Heart right ventricle (tissue), 16 donors: ENCODE results near the gene GPR146. TPM values are rescaled to one million over a fixed set of nuclear protein-coding genes. Genes with fewer than 3 reads are reported as not detected.

ENCODE experiments used
- ATAC-seq, 8 donors: fragments of 200-7000 bp; cut with Tn5 transposase; one replicate each; pipeline ENCODE4 v1.9.1; 2020; ENCODE audit warnings: mild to moderate bottlenecking in 8 of 8, moderate library complexity in 8 of 8, moderate number of reproducible peaks in 1 of 8
- DNase-seq, 2 donors: peaks; one replicate each; pipeline ENCODE4 v3.0.0-alpha.2; 2020
- H3K27ac ChIP-seq, 10 donors: fragments of 200-600 bp; sonication (generic) in 2 of 10; one replicate each; pipeline versions ENCODE4 v1.5.0 to v1.8.0; 2020 to 2022; ENCODE audit warnings: mild to moderate bottlenecking in 3 of 10
- H3K27me3 ChIP-seq, 7 donors: fragments of 200-600 bp; one replicate each; pipeline ENCODE4 v1.8.0; 2021 to 2022; ENCODE audit warnings: mild to moderate bottlenecking in 2 of 7
- H3K36me3 ChIP-seq, 9 donors: fragments of 200-600 bp; sonication (generic) in 1 of 9; one replicate each; pipeline versions ENCODE4 v1.5.0 to v1.8.0; 2020 to 2022; ENCODE audit warnings: mild to moderate bottlenecking in 2 of 9
- H3K4me1 ChIP-seq, 9 donors: fragments of 200-600 bp; sonication (generic) in 1 of 9; one replicate each; pipeline versions ENCODE4 v1.5.0 to v1.8.0; 2020 to 2022; ENCODE audit warnings: mild to moderate bottlenecking in 4 of 9
- H3K4me3 ChIP-seq, 10 donors: fragments of 200-600 bp; sonication (generic) in 2 of 10; one replicate each; pipeline versions ENCODE4 v1.5.0 to v1.8.0; 2020 to 2022; ENCODE audit warnings: mild to moderate bottlenecking in 7 of 10, moderate library complexity in 2 of 10
- H3K9me3 ChIP-seq, 11 donors: fragments of 200-600 bp in 10 of 11; sonication (generic) in 2 of 11; one replicate each; pipeline versions ENCODE4 v1.5.0 to v1.8.0; 2013 to 2022; ENCODE audit warnings: mild to moderate bottlenecking in 2 of 11, control low read depth in 1 of 11, moderate library complexity in 1 of 11
- CTCF ChIP-seq, 9 donors: fragments of 200-600 bp; sonication (generic) in 2 of 9; IDR thresholded peaks; one replicate each; pipeline versions ENCODE4 v1.5.0 to v1.8.0; 2021 to 2022; ENCODE audit warnings: antibody characterized with exemption in 9 of 9, mild to moderate bottlenecking in 5 of 9, moderate library complexity in 1 of 9
- WGBS, 2 donors: extraction: QIAGEN DNeasy Blood & Tissue Kit; methylation state at CpG; one replicate each; pipeline ENCODE4 v1.1.7; 2013; ENCODE audit warnings: inconsistent platforms in 1 of 2; 5-methylcytosine and 5-hydroxymethylcytosine counted together
- intact Hi-C, 10 donors: fragments of 100-400 bp; cut with DNase I; formaldehyde crosslinking; loops; one replicate each; pipeline versions ENCODE4 v1.11.1 to v1.14.2; 2022
- polyA plus RNA-seq, 2 donors: library from polyadenylated mRNA; stranded (reverse); fragments of 200-250 nt; gene quantifications; one replicate each; pipeline ENCODE4 v1.2.3, GENCODE V29; 2013
- total RNA-seq, 10 donors: library from RNA; stranded (reverse); fragmentation: NEBNext Ultra II Directional in 3 of 10; extraction: Animal tissue kit (Norgen Biotek cat#: 25700) in 3 of 10; gene quantifications; one replicate each; pipeline versions ENCODE4 v1.2.1 to v1.2.4, GENCODE V29; 2021 to 2023
- donor health status: Arrhythmogenic right ventricular cardiomyopathy.
- donor health status: ischemic (EF 13 %, LVEDD 7.1; RV severe dilation, severe dysfunction).
- donor health status: healthy with polysubstance abuse.
- donor health status: DM: no; HTN: yes; CAD: no.
- donor health status: DM: no; HTN: no; CAD: no.
- donor health status: ischemic (EF 25% LVEDD 6.9; RV normal size, moderate dysfunction).
- donor health status: ischemic (EF 25% LVEDD 5.7; RV mildly dilated, moderate dysfunction).
- donor health status: healthy.
- donor health status: DM: yes; HTN: yes; CAD: no.
- donor health status: Ischemic cardiomyopathy.
- donor health status: ischemic (EF 35%, LVEDD 5.7; RV mildly dilated, moderate dysfunction).
- donor health status: nonischemic (EF 11% LVEDD 7.7; RV severe dilation, severe dysfunction).
- donor health status: DM: yes; HTN: yes; CAD: no.
- donor health status: PGD.
- donor health status: ischemic (EF 29% LVEDD 5.4; RV normal size, mild dysfunction).
- donor health status: nonischemic (EF 23%, LVEDD 6.1; RV moderate dilation, normal function).

GPR146 gene
- total and polyA plus RNA-seq, 12 donors, result 13.3 to 34.5 (median 22.7) TPM

- no peak overlapping the region for H3K27ac ChIP-seq
- H3K4me3 ChIP-seq, result no peak overlapping the region
- intact Hi-C loops, result loop anchor here in 1 of 10 donors (5.0 kb wide), 1 partner anchor 52 kb away; no protein-coding TSS in a partner anchor
- 85 to 86% methylated on average over 13 of the region's 13 CpGs for WGBS, 2 donors
- H3K4me1 ChIP-seq, result peaks cover 0 to under 1% (median 0%) of the 10 kb centered on the region in 9 donors
- no peak for DNase-seq
- H3K27me3 ChIP-seq, result no peaks in the 10 kb centered on the region
- ATAC-seq, result no peak
- TF ChIP-seq CTCF (IDR thresholded peaks at IDR 0.05), result no peak
- peaks cover 0 to 37% (median 9%) of the 10 kb centered on the region in 9 donors for H3K36me3 ChIP-seq
- H3K9me3 ChIP-seq, result no peaks in the 10 kb centered on the region
These were observed 34.1 kb upstream of the GPR146 start for GRCh38 chr7:1010226-1010625.

GRCh38 chr7:1011297-1012003 is 32.9 kb upstream of the GPR146 start:
- H3K27me3 ChIP-seq, result no peaks in the 10 kb centered on the region
- 82 to 84% methylated on average over 13 of the region's 13 CpGs for WGBS, 2 donors
- TF ChIP-seq CTCF (IDR thresholded peaks at IDR 0.05), result no peak
- H3K9me3 ChIP-seq, result no peaks in the 10 kb centered on the region
- H3K4me1 ChIP-seq, result peaks cover 0 to 6% (median 0%) of the 10 kb centered on the region in 9 donors
- DNase-seq (no peak), ATAC-seq (no peak)
- peaks cover 0 to 31% (median 9%) of the 10 kb centered on the region in 9 donors for H3K36me3 ChIP-seq
- no peak overlapping the region for H3K4me3 ChIP-seq
- intact Hi-C loops, result loop anchor here in 1 of 10 donors (5.0 kb wide), 1 partner anchor 51 kb away; no protein-coding TSS in a partner anchor
- H3K27ac ChIP-seq, result no peak overlapping the region

GRCh38 chr7:1012004-1012715 is 32.2 kb upstream of the GPR146 start:
- no peaks in the 10 kb centered on the region for H3K27me3 ChIP-seq
- no peak overlapping the region for H3K27ac ChIP-seq
- H3K4me3 ChIP-seq, result no peak overlapping the region
- 85% methylated on average over 32 of the region's 32 CpGs for WGBS, 2 donors
- H3K4me1 ChIP-seq, result peaks cover 0 to 6% (median 0%) of the 10 kb centered on the region in 9 donors
- DNase-seq, result no peak
- TF ChIP-seq CTCF (IDR thresholded peaks at IDR 0.05), result no peak
- H3K36me3 ChIP-seq, result peaks cover 0 to 27% (median 9%) of the 10 kb centered on the region in 9 donors
- intact Hi-C loops, result loop anchor here in 1 of 10 donors (5.0 kb wide), 1 partner anchor 50 kb away; no protein-coding TSS in a partner anchor
- H3K9me3 ChIP-seq, result no peaks in the 10 kb centered on the region
- no peak for ATAC-seq

- no peak overlapping the region for H3K27ac ChIP-seq
- DNase-seq (no peak), ATAC-seq (no peak)
- TF ChIP-seq CTCF (IDR thresholded peaks at IDR 0.05), result no peak
- no peak overlapping the region for H3K4me3 ChIP-seq
- intact Hi-C loops, result loop anchor here in 1 of 10 donors (5.0 kb wide), 1 partner anchor 50 kb away; no protein-coding TSS in a partner anchor
- H3K36me3 ChIP-seq, result peaks cover 0 to 23% (median 9%) of the 10 kb centered on the region in 9 donors
- 88 to 90% methylated on average over 30 of the region's 30 CpGs for WGBS, 2 donors
- peaks cover 0 to 6% (median 0%) of the 10 kb centered on the region in 9 donors for H3K4me1 ChIP-seq
- H3K9me3 ChIP-seq, result no peaks in the 10 kb centered on the region
- no peaks in the 10 kb centered on the region for H3K27me3 ChIP-seq
These were observed 31.6 kb upstream of the GPR146 start for GRCh38 chr7:1012716-1013095.
